ENCODE data around the gene CTDSPL. TPM values are rescaled to one million over a fixed set of nuclear protein-coding genes. Genes with fewer than 3 reads are reported as not detected.

The CTDSPL gene
- total and polyA plus RNA-seq, 4 donors: 8.4 to 17.2 (median 14.2) TPM

DNA sequence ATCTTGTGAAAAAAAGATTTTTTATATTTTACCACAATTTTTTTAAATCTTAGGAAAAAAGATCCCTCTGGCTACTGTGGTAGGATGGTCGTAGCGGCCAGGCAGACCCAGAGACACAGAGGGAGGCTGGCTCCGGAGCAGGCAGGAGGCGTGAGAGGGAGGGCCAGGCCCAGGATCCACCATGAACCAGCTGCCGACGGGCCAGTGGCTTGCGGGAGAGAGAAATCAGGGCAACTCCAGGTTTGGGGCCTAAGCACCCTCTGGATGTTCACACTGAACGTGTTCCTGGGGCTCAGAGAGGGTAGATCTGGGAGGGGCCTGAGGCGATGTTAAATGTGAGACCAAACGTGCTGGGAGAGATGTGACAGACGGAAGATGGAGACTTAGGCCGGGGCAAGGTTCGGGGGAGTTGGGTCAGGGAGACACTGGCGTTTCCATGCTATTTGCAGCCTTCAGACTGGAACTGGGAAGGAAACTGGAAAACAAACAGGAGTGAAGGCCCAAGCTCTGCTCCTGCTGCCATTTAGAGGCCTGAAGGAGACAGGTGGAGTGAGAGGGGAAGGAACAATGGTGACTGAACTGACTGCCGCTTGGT is 127.3 kb downstream of the CTDSPL start:
- Histone ChIP-seq H3K36me3 (ENCODE audit: control insufficient read depth in 4 of 4, insufficient read depth in 3 of 4, low read depth in 1 of 4, low read length in 3 of 4) (peaks cover 0 to 2% (median 0%) of the 10 kb centered on the region in 4 donors), H3K4me1 (ENCODE audit: control insufficient read depth in 4 of 4, insufficient read depth in 4 of 4, low read length in 3 of 4) (peaks cover 0 to 8% (median 5%) of the 10 kb centered on the region in 4 donors), H3K27ac (ENCODE audit: low read depth in 1 of 2, low read length in 2 of 2) (no peak overlapping the region), H3K27me3 (ENCODE audit: control insufficient read depth in 4 of 4, insufficient read depth in 4 of 4, low read length in 3 of 4) (no peaks in the 10 kb centered on the region), H3K4me3 (ENCODE audit: low read depth in 1 of 3, low read length in 3 of 3) (no peak overlapping the region), H3K9ac (ENCODE audit: low read depth in 1 of 2, low read length in 2 of 2) (no peak overlapping the region), H3K9me3 (ENCODE audit: control insufficient read depth in 4 of 4, low read length in 3 of 4) (no peaks in the 10 kb centered on the region)
- TF ChIP-seq, protein P1, sequence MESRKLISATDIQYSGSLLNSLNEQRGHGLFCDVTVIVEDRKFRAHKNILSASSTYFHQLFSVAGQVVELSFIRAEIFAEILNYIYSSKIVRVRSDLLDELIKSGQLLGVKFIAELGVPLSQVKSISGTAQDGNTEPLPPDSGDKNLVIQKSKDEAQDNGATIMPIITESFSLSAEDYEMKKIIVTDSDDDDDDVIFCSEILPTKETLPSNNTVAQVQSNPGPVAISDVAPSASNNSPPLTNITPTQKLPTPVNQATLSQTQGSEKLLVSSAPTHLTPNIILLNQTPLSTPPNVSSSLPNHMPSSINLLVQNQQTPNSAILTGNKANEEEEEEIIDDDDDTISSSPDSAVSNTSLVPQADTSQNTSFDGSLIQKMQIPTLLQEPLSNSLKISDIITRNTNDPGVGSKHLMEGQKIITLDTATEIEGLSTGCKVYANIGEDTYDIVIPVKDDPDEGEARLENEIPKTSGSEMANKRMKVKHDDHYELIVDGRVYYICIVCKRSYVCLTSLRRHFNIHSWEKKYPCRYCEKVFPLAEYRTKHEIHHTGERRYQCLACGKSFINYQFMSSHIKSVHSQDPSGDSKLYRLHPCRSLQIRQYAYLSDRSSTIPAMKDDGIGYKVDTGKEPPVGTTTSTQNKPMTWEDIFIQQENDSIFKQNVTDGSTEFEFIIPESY (IDR thresholded peaks at IDR 0.05): no peak
- no peak for TF ChIP-seq YY1 (IDR thresholded peaks at IDR 0.05)
- TF ChIP-seq, protein P2, sequence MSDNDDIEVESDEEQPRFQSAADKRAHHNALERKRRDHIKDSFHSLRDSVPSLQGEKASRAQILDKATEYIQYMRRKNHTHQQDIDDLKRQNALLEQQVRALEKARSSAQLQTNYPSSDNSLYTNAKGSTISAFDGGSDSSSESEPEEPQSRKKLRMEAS (IDR thresholded peaks at IDR 0.05): no peak
- no peak for DNase-seq (ENCODE audit: low spot score)
- WGBS: 90% methylated on average over 15 of the region's 15 CpGs

- Histone ChIP-seq H3K9ac (ENCODE audit: low read depth in 1 of 2, low read length in 2 of 2) (no peak overlapping the region), H3K4me1 (ENCODE audit: control insufficient read depth in 4 of 4, insufficient read depth in 4 of 4, low read length in 3 of 4) (peaks cover 0 to 14% (median 6%) of the 10 kb centered on the region in 4 donors), H3K9me3 (ENCODE audit: control insufficient read depth in 4 of 4, low read length in 3 of 4) (no peaks in the 10 kb centered on the region), H3K27me3 (ENCODE audit: control insufficient read depth in 4 of 4, insufficient read depth in 4 of 4, low read length in 3 of 4) (no peaks in the 10 kb centered on the region), H3K36me3 (ENCODE audit: control insufficient read depth in 4 of 4, insufficient read depth in 3 of 4, low read depth in 1 of 4, low read length in 3 of 4) (no peaks in the 10 kb centered on the region), H3K27ac (ENCODE audit: low read depth in 1 of 2, low read length in 2 of 2) (no peak overlapping the region), H3K4me3 (ENCODE audit: low read depth in 1 of 3, low read length in 3 of 3) (no peak overlapping the region)
- no peak for DNase-seq (ENCODE audit: low spot score)
- 94% methylated on average over 7 of the region's 7 CpGs for WGBS
- TF ChIP-seq RXRA (IDR thresholded peaks at IDR 0.05) (no peak), NR2F2 (IDR thresholded peaks at IDR 0.05) (no peak), FOXA1 (IDR thresholded peaks at IDR 0.05) (no peak), SP1 (IDR thresholded peaks at IDR 0.05) (no peak), GABPA (IDR thresholded peaks at IDR 0.05 in 1 of 2, conservative IDR thresholded peaks at IDR 0.05 in 1 of 2) (no peak), CTCF (IDR thresholded peaks at IDR 0.05; ENCODE audit: low read depth, low read length, missing input control) (no peak), RAD21 (IDR thresholded peaks at IDR 0.05) (no peak), YY1 (IDR thresholded peaks at IDR 0.05) (no peak)
Observed at GRCh38 chr3:37989821-37990480, 128.3 kb downstream of the CTDSPL start.

DNA sequence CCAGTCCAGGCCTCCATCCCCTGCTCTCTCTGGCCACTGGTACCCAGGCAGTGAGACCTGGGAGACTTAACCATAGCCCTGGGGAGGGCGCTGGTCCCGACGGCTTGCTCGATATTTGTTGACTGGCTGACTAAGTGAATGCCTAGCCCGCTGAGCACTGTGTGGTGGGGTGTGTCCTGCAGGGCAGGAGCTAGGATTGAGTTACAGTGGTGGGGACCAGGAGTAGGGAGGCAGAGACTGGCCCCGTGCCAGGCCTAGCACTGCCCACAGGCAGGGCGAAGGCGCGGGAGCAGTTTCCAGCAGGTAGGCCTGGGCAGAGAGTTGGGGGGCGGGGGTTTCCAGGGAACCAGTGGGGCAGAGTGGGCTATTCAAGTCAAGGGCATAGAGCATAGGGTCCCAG is 128.8 kb downstream of the CTDSPL start, which contains the start of gene VILL:
Gene VILL, plus strand, starts transcription at position 260 of the 400 bp plus-strand sequence. CDS start 2,887 bp downstream, outside the sequence.
- DNase-seq (ENCODE audit: low spot score): no peak
- H3K9me3 ChIP-seq (ENCODE audit: control insufficient read depth in 4 of 4, low read length in 3 of 4): no peaks in the 10 kb centered on the region
- H3K27me3 ChIP-seq (ENCODE audit: control insufficient read depth in 4 of 4, insufficient read depth in 4 of 4, low read length in 3 of 4): no peaks in the 10 kb centered on the region
- H3K4me1 ChIP-seq (ENCODE audit: control insufficient read depth in 4 of 4, insufficient read depth in 4 of 4, low read length in 3 of 4): peaks cover 0 to 14% (median 6%) of the 10 kb centered on the region in 4 donors
- no peak within 1 kb of the TSS for H3K27ac ChIP-seq (ENCODE audit: low read depth in 1 of 2, low read length in 2 of 2)
- no peak within 1 kb of the TSS for H3K9ac ChIP-seq (ENCODE audit: low read depth in 1 of 2, low read length in 2 of 2)
- no peak within 1 kb of the TSS for H3K4me3 ChIP-seq (ENCODE audit: low read depth in 1 of 3, low read length in 3 of 3)
- no peaks in the 10 kb centered on the region for H3K36me3 ChIP-seq (ENCODE audit: control insufficient read depth in 4 of 4, insufficient read depth in 3 of 4, low read depth in 1 of 4, low read length in 3 of 4)
- TF ChIP-seq TAF1 (conservative IDR thresholded peaks at IDR 0.05) (no peak), NR2F2 (IDR thresholded peaks at IDR 0.05) (no peak), REST (IDR thresholded peaks at IDR 0.05) (no peak), JUND (IDR thresholded peaks at IDR 0.05) (no peak), SP1 (IDR thresholded peaks at IDR 0.05) (no peak), HNF4G (IDR thresholded peaks at IDR 0.05) (no peak), FOXA2 (IDR thresholded peaks at IDR 0.05) (no peak), YY1 (IDR thresholded peaks at IDR 0.05) (no peak), EGR1 (IDR thresholded peaks at IDR 0.05; ENCODE audit: low read depth in 2 of 2) (no peak), FOXA1 (IDR thresholded peaks at IDR 0.05) (no peak), HNF4A (conservative IDR thresholded peaks at IDR 0.05) (no peak), ATF3 (IDR thresholded peaks at IDR 0.05) (no peak), RAD21 (IDR thresholded peaks at IDR 0.05) (no peak)
- TF ChIP-seq, protein P2 (IDR thresholded peaks at IDR 0.05): no peak
- 81% methylated on average over 10 of the region's 10 CpGs for WGBS
